ENCODE results near the gene RIPOR3. TPM values are rescaled to one million over a fixed set of nuclear protein-coding genes. Genes with fewer than 3 reads are reported as not detected.

RIPOR3 gene
- total and polyA plus RNA-seq, 9 of the 15 experiments (the other 6 are each of a cell fraction or from before 2014, with no cell fraction given): 3.3 to 62.7 (median 21.4) TPM

GRCh38 chr20:50731055-50731929 lies 40.0 kb upstream of the RIPOR3 start, which contains the start of gene PARD6B (continued):
- TF ChIP-seq SIX5 (IDR thresholded peaks at IDR 0.05; ENCODE audit: borderline replicate concordance in 1 of 2, insufficient read depth in 1 of 2, low read depth in 1 of 2, low read length in 2 of 2) (no peak), MITF (IDR thresholded peaks at IDR 0.05) (peak; percentile 43; the same call in 1 of the 2 replicates), SRSF7 (optimal IDR thresholded peaks at IDR 0.05; ENCODE audit: low read depth, low read length) (no peak), PBX2 (CRISPR knock-in tag; IDR thresholded peaks at IDR 0.05; ENCODE audit: low read depth) (no peak), PBX2 (tag; conservative IDR thresholded peaks at IDR 0.05; ENCODE audit: low read depth) (no peak), RBBP5 (IDR thresholded peaks at IDR 0.05; ENCODE audit: borderline replicate concordance, insufficient read depth, low read length, poor library complexity, severe bottlenecking) (peak; percentile 76), TCFL5 (CRISPR knock-in tag; conservative IDR thresholded peaks at IDR 0.05) (no peak), FOS (IDR thresholded peaks at IDR 0.05; ENCODE audit: extremely low read depth, insufficient read length) (peak; percentile 61), KDM4B (IDR thresholded peaks at IDR 0.05; ENCODE audit: borderline replicate concordance in 2 of 2, low read depth in 1 of 2) (peak in 1 of 2 experiments; percentile 26; a peak in 1 of 4 replicates), KAT8 (IDR thresholded peaks at IDR 0.05; ENCODE audit: low read depth) (no peak), TSC22D4 (tag; IDR thresholded peaks at IDR 0.05) (no peak), ZBTB17 (CRISPR knock-in tag; IDR thresholded peaks at IDR 0.05) (peak; percentile 30; the same call in 1 of the 2 replicates), E2F8 (IDR thresholded peaks at IDR 0.05; ENCODE audit: low read depth, partially characterized antibody) (peak; percentile 20), ZNF57 (CRISPR knock-in tag; IDR thresholded peaks at IDR 0.05) (no peak), NCOA6 (IDR thresholded peaks at IDR 0.05) (peak; percentile 52; the same call in 1 of the 2 replicates), POLR2A (conservative IDR thresholded peaks at IDR 0.05) (peak; percentile 74), ZNF121 (CRISPR knock-in tag; conservative IDR thresholded peaks at IDR 0.05) (no peak), ZNF644 (tag; IDR thresholded peaks at IDR 0.05; ENCODE audit: low read depth) (peak; percentile 78; the same call in 1 of the 2 replicates), POU5F1 (IDR thresholded peaks at IDR 0.05; ENCODE audit: borderline replicate concordance, low read depth, low read length, partially characterized antibody) (no peak), NCOA2 (IDR thresholded peaks at IDR 0.05; ENCODE audit: partially characterized antibody in 2 of 2) (no peak), SMAD4 (CRISPR knock-in tag; conservative IDR thresholded peaks at IDR 0.05) (peak; percentile 80)

All from K562 (cell line).